GM11168 (cell line): ENCODE data around the gene GNGT1.

Experiments
- in situ Hi-C: fragments of 300-500 bp; cut with MboI; formaldehyde crosslinking; loops from one replicate; pipeline ENCODE4 v1.12.0; 2022; ENCODE audit warnings: low sequenced_read_pairs; ENCODE audit not compliant: unreplicated experiment

The GNGT1 gene

GRCh38 chr7:93906267-93906666, at the start of gene GNGT1:
Gene GNGT1, plus strand, starts transcription at chr7:93906567. Its CDS starts 180 bp downstream, at chr7:93906747.
- in situ Hi-C loops: loop anchor here (25.0 kb wide), 1 partner anchor 481 kb away; the partner anchor contains the start of gene COL1A2

GRCh38 chr7:93858857-93859256, 47.5 kb upstream of the GNGT1 start:
- in situ Hi-C loops: no loop called here

DNA sequence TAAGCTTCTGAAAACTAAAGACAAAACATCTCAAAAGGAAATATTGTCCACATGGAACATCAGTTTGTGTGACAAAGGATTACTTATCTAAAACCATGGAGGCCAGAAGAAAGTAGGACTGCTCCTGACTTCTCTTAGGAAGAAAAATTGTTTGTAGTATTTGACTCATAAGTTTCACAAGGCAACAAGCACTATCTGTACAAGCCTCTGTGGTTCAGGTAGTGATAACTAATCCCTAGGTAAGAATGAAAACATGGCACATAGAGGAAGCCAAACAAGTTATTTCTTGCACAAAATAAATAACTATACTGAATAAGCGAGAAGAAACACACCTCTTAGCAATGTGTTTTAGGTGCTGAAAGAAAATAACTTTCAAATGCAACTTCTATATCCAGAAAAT, 46.1 kb upstream of the GNGT1 start:
- in situ Hi-C loops: no loop called here

- in situ Hi-C loops: no loop called here
Measured at GRCh38 chr7:93861325-93861949, 44.9 kb upstream of the GNGT1 start.

DNA sequence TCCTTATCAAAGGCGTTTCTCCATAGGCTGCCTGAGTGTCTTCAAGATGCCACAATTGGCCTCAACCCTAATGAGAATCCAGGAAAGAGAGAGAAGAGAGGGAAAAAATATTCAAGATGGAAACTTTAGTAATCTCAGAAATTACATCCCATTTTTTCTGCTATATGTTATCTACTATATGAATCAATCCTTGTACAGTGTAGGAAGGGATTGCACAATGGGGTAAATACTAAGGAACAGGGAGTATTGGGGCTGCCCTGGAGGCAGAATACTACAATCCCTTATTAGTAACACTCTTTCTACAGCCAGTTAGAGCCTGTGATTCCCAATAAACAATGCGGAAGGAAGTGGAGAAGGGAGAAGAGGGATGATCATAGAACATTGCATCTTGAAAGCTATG, 43.7 kb upstream of the GNGT1 start:
- in situ Hi-C loops: no loop called here

DNA sequence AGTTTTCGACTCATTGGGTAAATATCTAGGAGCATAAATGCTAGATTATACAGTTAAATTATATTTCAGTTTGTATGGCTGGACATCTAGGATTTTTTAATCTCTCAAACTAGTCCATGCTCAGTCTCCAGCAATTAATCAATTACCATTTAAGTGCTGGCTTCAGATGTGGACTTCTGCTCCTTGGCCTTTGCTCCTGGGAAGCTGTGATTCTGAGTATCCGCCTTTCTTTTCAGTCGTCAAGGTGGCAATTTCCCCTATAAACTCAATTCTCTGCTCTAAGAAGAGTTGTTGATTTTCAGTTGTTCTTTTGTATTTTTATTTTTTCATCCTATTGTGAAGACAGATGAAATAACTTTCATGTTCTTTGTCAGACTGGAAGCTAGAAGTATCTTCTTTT, 39.5 kb upstream of the GNGT1 start:
- in situ Hi-C loops: no loop called here

- in situ Hi-C loops: no loop called here
Measured at GRCh38 chr7:93873998-93874574, 32.3 kb upstream of the GNGT1 start.

- in situ Hi-C loops: loop anchor here (25.0 kb wide), 1 partner anchor 385 kb away; no protein-coding TSS in a partner anchor
Measured at GRCh38 chr7:93877742-93878141, 28.6 kb upstream of the GNGT1 start.

- in situ Hi-C loops: loop anchor here (25.0 kb wide), 1 partner anchor 383 kb away; no protein-coding TSS in a partner anchor
Measured at GRCh38 chr7:93879356-93879755, 27.0 kb upstream of the GNGT1 start.

- in situ Hi-C loops: loop anchor here (25.0 kb wide), 1 partner anchor 380 kb away; no protein-coding TSS in a partner anchor
Measured at GRCh38 chr7:93882468-93882867, 23.9 kb upstream of the GNGT1 start.

- in situ Hi-C loops: loop anchor here (25.0 kb wide), 1 partner anchor 379 kb away; no protein-coding TSS in a partner anchor
Measured at GRCh38 chr7:93883078-93883916, 23.1 kb upstream of the GNGT1 start.

- in situ Hi-C loops: loop anchor here (25.0 kb wide), 1 partner anchor 378 kb away; no protein-coding TSS in a partner anchor
Measured at GRCh38 chr7:93883917-93884345, 22.4 kb upstream of the GNGT1 start.

- in situ Hi-C loops: loop anchor here (25.0 kb wide), 1 partner anchor 378 kb away; no protein-coding TSS in a partner anchor
Measured at GRCh38 chr7:93884541-93884940, 21.8 kb upstream of the GNGT1 start.

DNA sequence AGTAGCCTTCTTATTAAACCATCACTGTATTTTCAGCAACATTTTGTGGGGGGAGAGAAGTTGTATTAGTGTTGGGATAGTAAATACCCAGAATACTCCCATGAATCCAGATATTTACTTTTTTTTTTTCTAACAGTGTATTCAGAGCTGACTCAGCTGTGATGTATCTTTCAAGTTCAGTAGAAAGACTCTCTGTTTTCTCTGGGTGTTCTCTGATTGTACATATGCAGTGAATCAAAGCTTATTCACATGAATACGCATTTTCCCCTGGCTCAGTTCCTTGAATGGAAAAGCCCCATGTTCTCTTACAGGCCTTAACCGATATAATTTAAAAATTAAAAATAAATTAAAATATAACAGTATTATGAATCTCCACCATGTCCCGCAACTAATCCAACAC, 17.1 kb upstream of the GNGT1 start:
- in situ Hi-C loops: loop anchor here (25.0 kb wide), 1 partner anchor 373 kb away; no protein-coding TSS in a partner anchor

DNA sequence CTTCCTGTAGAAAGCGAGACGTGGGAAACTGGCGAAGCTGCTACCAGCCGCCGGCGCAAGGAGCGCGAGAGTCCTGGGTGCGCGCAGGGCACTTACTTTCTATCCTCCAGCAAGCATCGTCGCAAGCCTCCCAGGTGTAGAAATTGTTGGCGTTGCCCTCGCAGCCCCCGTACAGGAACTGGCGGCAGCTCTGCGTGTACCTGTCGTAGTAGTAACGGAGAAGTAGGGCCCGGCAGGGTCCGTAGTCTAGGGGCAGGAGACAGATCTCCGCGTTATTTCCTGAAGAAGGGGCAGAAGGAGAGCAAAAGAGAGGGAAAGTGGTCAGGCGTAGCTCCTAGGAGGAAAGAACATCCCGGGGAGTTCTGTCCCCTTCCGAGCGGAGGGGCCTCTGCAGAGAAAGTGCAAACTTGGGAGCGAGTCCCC, 16.3 kb upstream of the GNGT1 start:
- in situ Hi-C loops: loop anchor here (5.0 to 25.0 kb wide), 2 partner anchors 202 to 372 kb away; no protein-coding TSS in a partner anchor

- in situ Hi-C loops: loop anchor here (5.0 to 25.0 kb wide), 2 partner anchors 202 to 372 kb away; no protein-coding TSS in a partner anchor
Measured at GRCh38 chr7:93890464-93891068, 15.8 kb upstream of the GNGT1 start, which contains the start of gene TFPI2. Gene TFPI2, minus strand, starts transcription at chr7:93890753. Its CDS starts 75 bp downstream, at chr7:93890678.

GRCh38 chr7:93894426-93894825, 11.9 kb upstream of the GNGT1 start:
- in situ Hi-C loops: loop anchor here (5.0 to 25.0 kb wide), 2 partner anchors 198 to 368 kb away; no protein-coding TSS in a partner anchor

DNA sequence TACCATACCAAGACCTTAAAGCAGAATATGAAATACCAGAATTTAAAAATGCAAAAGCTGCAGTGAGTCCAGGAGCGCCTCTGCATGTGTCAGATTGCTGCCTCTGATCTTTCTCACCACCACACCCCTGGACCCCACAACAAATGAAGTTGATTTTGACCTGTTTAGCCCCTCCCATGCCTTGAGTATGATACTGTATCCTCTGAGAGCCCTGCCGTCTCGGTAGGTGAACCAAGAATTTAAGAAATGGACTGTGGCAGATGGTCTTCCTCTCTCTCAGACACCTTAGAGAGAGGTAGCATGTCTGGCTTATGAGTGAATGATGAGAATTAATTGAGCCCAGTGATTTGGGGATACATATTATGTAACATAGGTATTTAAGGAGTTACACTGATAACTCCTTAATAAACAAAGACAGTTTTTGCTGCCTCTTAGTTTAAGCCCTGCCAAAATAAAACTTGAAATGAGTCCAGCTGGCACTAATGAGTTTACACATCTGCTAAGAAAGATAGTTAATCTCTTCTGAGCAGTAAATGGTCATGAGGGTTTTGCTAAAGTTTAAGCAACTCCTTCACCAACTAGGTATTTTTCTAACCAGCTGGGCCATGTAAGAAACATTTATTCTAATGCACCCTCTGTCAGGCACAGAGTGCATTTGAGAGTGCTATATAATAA, 11.3 kb upstream of the GNGT1 start:
- in situ Hi-C loops: loop anchor here (5.0 to 25.0 kb wide), 2 partner anchors 197 to 367 kb away; no protein-coding TSS in a partner anchor
